ENCODE results near the gene TRIO.

DNA sequence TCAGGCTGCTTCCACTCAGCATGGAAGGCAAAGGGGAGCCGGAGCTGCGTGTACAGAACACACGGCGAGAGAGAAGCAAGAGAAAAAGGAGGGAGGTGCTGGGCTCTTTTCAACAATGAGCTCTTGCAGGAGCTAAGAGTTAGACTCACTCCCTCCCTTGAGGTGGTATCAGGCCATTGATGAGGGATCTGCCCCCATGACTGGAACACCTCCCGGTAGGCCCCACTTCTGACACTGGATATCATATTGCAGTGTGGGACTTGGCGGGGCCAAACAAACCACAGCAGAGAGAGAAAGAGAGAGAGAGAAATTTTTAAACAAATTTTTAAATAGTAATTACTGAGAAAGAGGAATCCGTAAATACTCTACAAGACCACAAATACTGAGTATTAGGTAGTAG lies 182.2 kb downstream of the TRIO start:
- TF ChIP-seq, protein P1, sequence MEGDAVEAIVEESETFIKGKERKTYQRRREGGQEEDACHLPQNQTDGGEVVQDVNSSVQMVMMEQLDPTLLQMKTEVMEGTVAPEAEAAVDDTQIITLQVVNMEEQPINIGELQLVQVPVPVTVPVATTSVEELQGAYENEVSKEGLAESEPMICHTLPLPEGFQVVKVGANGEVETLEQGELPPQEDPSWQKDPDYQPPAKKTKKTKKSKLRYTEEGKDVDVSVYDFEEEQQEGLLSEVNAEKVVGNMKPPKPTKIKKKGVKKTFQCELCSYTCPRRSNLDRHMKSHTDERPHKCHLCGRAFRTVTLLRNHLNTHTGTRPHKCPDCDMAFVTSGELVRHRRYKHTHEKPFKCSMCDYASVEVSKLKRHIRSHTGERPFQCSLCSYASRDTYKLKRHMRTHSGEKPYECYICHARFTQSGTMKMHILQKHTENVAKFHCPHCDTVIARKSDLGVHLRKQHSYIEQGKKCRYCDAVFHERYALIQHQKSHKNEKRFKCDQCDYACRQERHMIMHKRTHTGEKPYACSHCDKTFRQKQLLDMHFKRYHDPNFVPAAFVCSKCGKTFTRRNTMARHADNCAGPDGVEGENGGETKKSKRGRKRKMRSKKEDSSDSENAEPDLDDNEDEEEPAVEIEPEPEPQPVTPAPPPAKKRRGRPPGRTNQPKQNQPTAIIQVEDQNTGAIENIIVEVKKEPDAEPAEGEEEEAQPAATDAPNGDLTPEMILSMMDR (IDR thresholded peaks at IDR 0.05; ENCODE audit: extremely low read depth in 1 of 2, insufficient read depth in 1 of 2, low read depth in 1 of 2, low read length in 2 of 2) = no peak
- TF ChIP-seq POLR2A (IDR thresholded peaks at IDR 0.05; ENCODE audit: low read depth, low read length) = no peak
- TF ChIP-seq, protein P2, sequence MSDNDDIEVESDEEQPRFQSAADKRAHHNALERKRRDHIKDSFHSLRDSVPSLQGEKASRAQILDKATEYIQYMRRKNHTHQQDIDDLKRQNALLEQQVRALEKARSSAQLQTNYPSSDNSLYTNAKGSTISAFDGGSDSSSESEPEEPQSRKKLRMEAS (IDR thresholded peaks at IDR 0.05; ENCODE audit: insufficient read depth, insufficient read length) = no peak
- TF ChIP-seq EZH2 (IDR thresholded peaks at IDR 0.05; ENCODE audit: borderline replicate concordance, low read depth, low read length, severe bottlenecking) = no peak
- TF ChIP-seq MYC (IDR thresholded peaks at IDR 0.05; ENCODE audit: low read depth, low read length) = no peak
- no peak for TF ChIP-seq POLR2AphosphoS5 (IDR thresholded peaks at IDR 0.05; ENCODE audit: insufficient read depth, low read depth, low read length)
- TF ChIP-seq JUN (IDR thresholded peaks at IDR 0.05; ENCODE audit: borderline replicate concordance, insufficient read depth, insufficient read length, low read depth) = no peak
- no peak for TF ChIP-seq GATA2 (IDR thresholded peaks at IDR 0.05; ENCODE audit: insufficient read depth, insufficient read length, low read depth, low read length)
